Body of pancreas (tissue), 4 donors: ENCODE measurements around the gene EBI3.

Source experiments
- CTCF ChIP-seq, 7 experiments: fragments of 450-650 bp in 4 of 7; fragments of 200-600 bp in 3 of 7; sonication (generic) in 3 of 7; IDR thresholded peaks; one replicate each; pipeline ENCODE4 v1.5.1; 2016 to 2019; ENCODE audit warnings: antibody characterized with exemption in 7 of 7
- POLR2A ChIP-seq, 3 donors: fragments of 450-650 bp; IDR thresholded peaks; one replicate each; pipeline ENCODE4 v1.6.1; 2016; ENCODE audit warnings: antibody characterized with exemption in 3 of 3, mild to moderate bottlenecking in 2 of 3

- no peak for TF ChIP-seq CTCF (IDR thresholded peaks at IDR 0.05)
- TF ChIP-seq POLR2A (IDR thresholded peaks at IDR 0.05) = no peak
Observed at GRCh38 chr19:4215807-4216206, 13.5 kb upstream of the EBI3 start.
